ENCODE measurements around the gene ZNF70.

ZNF70 gene

GRCh38 chr22:23779083-23779482 lies 28.2 kb upstream of the ZNF70 start:
- DNase-seq (ENCODE audit: low spot score): no peak

- DNase-seq (ENCODE audit: low spot score): no peak
Measured at GRCh38 chr22:23778577-23778900, 27.6 kb upstream of the ZNF70 start.

- DNase-seq (ENCODE audit: low spot score): no peak
Measured at GRCh38 chr22:23777776-23778576, 27.1 kb upstream of the ZNF70 start.

- DNase-seq (ENCODE audit: low spot score): no peak
Measured at GRCh38 chr22:23775779-23776375, 25.0 kb upstream of the ZNF70 start.

GRCh38 chr22:23774922-23775436 lies 24.1 kb upstream of the ZNF70 start:
- no peak for DNase-seq (ENCODE audit: low spot score)

GRCh38 chr22:23774114-23774921 lies 23.4 kb upstream of the ZNF70 start:
- DNase-seq (ENCODE audit: low spot score): no peak

GRCh38 chr22:23773483-23774113 lies 22.7 kb upstream of the ZNF70 start:
- DNase-seq (ENCODE audit: low spot score): no peak

GRCh38 chr22:23772649-23773473 lies 21.9 kb upstream of the ZNF70 start, which contains the start of gene MMP11:
MMP11 (plus strand) TSS chr22:23772849; CDS start chr22:23772871, 22 bp downstream.
- no peak for DNase-seq (ENCODE audit: low spot score)

- no peak for DNase-seq (ENCODE audit: low spot score)
Measured at GRCh38 chr22:23772315-23772648, 21.4 kb upstream of the ZNF70 start.

- no peak for DNase-seq (ENCODE audit: low spot score)
Measured at GRCh38 chr22:23769321-23769965, 18.5 kb upstream of the ZNF70 start.

- DNase-seq (ENCODE audit: low spot score): peak; percentile 79
Measured at GRCh38 chr22:23767673-23768548, 17.0 kb upstream of the ZNF70 start, which contains the start of gene CHCHD10. CHCHD10 (minus strand) TSS chr22:23767972; CDS start chr22:23767874, 98 bp downstream.

GRCh38 chr22:23767303-23767672 lies 16.4 kb upstream of the ZNF70 start:
- DNase-seq (ENCODE audit: low spot score): no peak

GRCh38 chr22:23764899-23765881 lies 14.3 kb upstream of the ZNF70 start:
- no peak for DNase-seq (ENCODE audit: low spot score)

GRCh38 chr22:23763954-23764353 lies 13.0 kb upstream of the ZNF70 start:
- no peak for DNase-seq (ENCODE audit: low spot score)

GRCh38 chr22:23763579-23763945 lies 12.7 kb upstream of the ZNF70 start:
- DNase-seq (ENCODE audit: low spot score): peak; percentile 37

GRCh38 chr22:23762842-23763578 lies 12.1 kb upstream of the ZNF70 start, which contains the start of gene C22orf15:
C22orf15 (plus strand) TSS chr22:23762990; CDS start chr22:23763307, 317 bp downstream.
- DNase-seq (ENCODE audit: low spot score): no peak

GRCh38 chr22:23760056-23760455 lies 9.1 kb upstream of the ZNF70 start:
- no peak for DNase-seq (ENCODE audit: low spot score)

- no peak for DNase-seq (ENCODE audit: low spot score)
Measured at GRCh38 chr22:23759566-23759965, 8.7 kb upstream of the ZNF70 start.

All from activated CD4-positive, alpha-beta T cell treated with anti-CD3 and anti-CD28 coated beads, Interleukin-2, Interleukin-4, amounts not matched to agents 100 ng/mL and 50 ng/mL, durations not matched to agents 16 hours and 8 hours (primary cell).